Mucosa of descending colon (tissue), 3 donors: Measurements from ENCODE around the gene PSPC1. TPM values are rescaled to one million over a fixed set of nuclear protein-coding genes. Genes with fewer than 3 reads are reported as not detected.

Source experiments
- ATAC-seq: fragments of 200-7000 bp; cut with Tn5 transposase; one replicate; pipeline ENCODE4 v1.9.1; 2020; ENCODE audit warnings: mild to moderate bottlenecking, moderate library complexity
- DNase-seq, 3 donors: peaks; one replicate each; pipeline ENCODE4 v3.0.0-alpha.2; 2020
- H3K36me3 ChIP-seq: fragments of 200-600 bp; one replicate; pipeline ENCODE4 v1.8.0; 2021; ENCODE audit warnings: low read depth, mild to moderate bottlenecking
- H3K4me1 ChIP-seq: fragments of 200-600 bp; one replicate; pipeline ENCODE4 v1.8.0; 2021; ENCODE audit warnings: low read depth, mild to moderate bottlenecking
- H3K4me3 ChIP-seq: fragments of 200-600 bp; one replicate; pipeline ENCODE4 v1.8.0; 2021; ENCODE audit warnings: mild to moderate bottlenecking
- H3K9me3 ChIP-seq: fragments of 200-600 bp; one replicate; pipeline ENCODE4 v1.8.0; 2021; ENCODE audit warnings: mild to moderate bottlenecking
- CTCF ChIP-seq: fragments of 200-600 bp; IDR thresholded peaks from one replicate; pipeline ENCODE4 v1.8.0; 2022; ENCODE audit warnings: antibody characterized with exemption, mild to moderate bottlenecking
- intact Hi-C, 2 donors: fragments of 100-400 bp; cut with DNase I in 1 of 2; cut with micrococcal nuclease in 1 of 2; formaldehyde crosslinking; loops; one replicate each; pipeline versions ENCODE4 v1.11.0 to v1.11.1; 2022; cut with DNase I, micrococcal nuclease
- total RNA-seq, 3 donors: library from RNA; stranded (reverse); fragmentation: NEBNext Ultra II Directional in 2 of 3; extraction: Animal tissue kit (Norgen Biotek cat#: 25700) in 2 of 3; gene quantifications; one replicate each; pipeline versions ENCODE4 v1.2.1 to v1.2.4, GENCODE V29; 2021 to 2023
- donor health status: DM: no; HTN: no; CAD: no; lungs with moderate emphysema.
- donor health status: DM: no; HTN: no; CAD: no.
- donor health status: DM: no; HTN: yes; CAD: no.

PSPC1 gene
- total RNA-seq, 3 donors from 2014 or later = 40.1 to 47.9 (median 42.9) TPM

GRCh38 chr13:19664481-19665230, 118.1 kb downstream of the PSPC1 start:
- ATAC-seq = no peak
- Histone ChIP-seq H3K4me3 (no peak overlapping the region), H3K36me3 (no peaks in the 10 kb centered on the region), H3K9me3 (no peaks in the 10 kb centered on the region), H3K4me1 (no peaks in the 10 kb centered on the region)
- TF ChIP-seq CTCF = no peak
- peak in 1 of 3 donors; percentile 46 for DNase-seq
- intact Hi-C loops = no loop called here

GRCh38 chr13:19663416-19663979, 119.2 kb downstream of the PSPC1 start:
- Histone ChIP-seq H3K36me3 (no peaks in the 10 kb centered on the region), H3K9me3 (no peaks in the 10 kb centered on the region), H3K4me3 (no peak overlapping the region), H3K4me1 (no peaks in the 10 kb centered on the region)
- no peak for DNase-seq
- no peak for ATAC-seq
- no peak for TF ChIP-seq CTCF
- intact Hi-C loops = no loop called here

- ATAC-seq (no peak), DNase-seq (no peak)
- no peaks in the 10 kb centered on the region for H3K36me3 ChIP-seq
- TF ChIP-seq CTCF = no peak
- no peaks in the 10 kb centered on the region for H3K4me1 ChIP-seq
- no peak overlapping the region for H3K4me3 ChIP-seq
- no peaks in the 10 kb centered on the region for H3K9me3 ChIP-seq
- intact Hi-C loops = no loop called here
Observed at GRCh38 chr13:19661561-19661960, 121.2 kb downstream of the PSPC1 start.

- DNase-seq (no peak), ATAC-seq (no peak)
- intact Hi-C loops = no loop called here
- Histone ChIP-seq H3K4me3 (no peak overlapping the region), H3K4me1 (no peaks in the 10 kb centered on the region), H3K9me3 (no peaks in the 10 kb centered on the region), H3K36me3 (no peaks in the 10 kb centered on the region)
- TF ChIP-seq CTCF = no peak
Observed at GRCh38 chr13:19661126-19661525, 121.6 kb downstream of the PSPC1 start.

GRCh38 chr13:19658831-19659230, 123.9 kb downstream of the PSPC1 start:
- H3K4me3 ChIP-seq = no peak overlapping the region
- no peaks in the 10 kb centered on the region for H3K36me3 ChIP-seq
- no peaks in the 10 kb centered on the region for H3K9me3 ChIP-seq
- H3K4me1 ChIP-seq = no peaks in the 10 kb centered on the region
- ATAC-seq (no peak), DNase-seq (no peak)
- intact Hi-C loops = no loop called here
- TF ChIP-seq CTCF = no peak
